HEK293 (cell line): ENCODE data around the gene VPS37C.

ENCODE experiments used
- CTCF ChIA-PET: fragments of 350-600 bp; formaldehyde crosslinking; extraction: SDS; loops from one replicate; lab custom pipeline; 2021; ENCODE audit warnings: antibody characterized with exemption; lab: Yijun Ruan, JAX
- POLR2A ChIA-PET: fragments of 300-600 bp; formaldehyde crosslinking; extraction: SDS; loops from one replicate; lab custom pipeline; 2020; ENCODE audit warnings: antibody characterized with exemption, inconsistent platforms; lab: Yijun Ruan, JAX
- H3K27ac ChIP-seq: fragments of 200-500 bp; sonication (Bioruptor generic); 2 replicates; pipeline ENCODE4 v1.5.1; 2014; ENCODE audit warnings: low read depth, low read length, control low read depth, inconsistent platforms; ENCODE audit errors: extremely low read depth
- H3K36me3 ChIP-seq, 2 experiments: fragments of 200-500 bp in 1 of 2; sonication (Bioruptor generic) in 1 of 2; 1 replicate in 1 of 2; 2 replicates in 1 of 2; pipeline ENCODE4 v1.5.1; 2014 to 2017; ENCODE audit warnings: inconsistent platforms in 2 of 2, low read length in 2 of 2; ENCODE audit not compliant: control insufficient read depth in 2 of 2, insufficient read depth in 1 of 2
- H3K4me1 ChIP-seq: fragments of 200-500 bp; sonication (Bioruptor generic); 2 replicates; pipeline ENCODE4 v1.5.1; 2014; ENCODE audit warnings: mild to moderate bottlenecking, low read length, inconsistent platforms; ENCODE audit not compliant: control insufficient read depth, insufficient read depth
- H3K4me3 ChIP-seq: 2 replicates; pipeline ENCODE4 v1.5.1; 2011; ENCODE audit warnings: low read depth, mild to moderate bottlenecking, control low read depth, low read length, moderate library complexity
- H3K9me3 ChIP-seq: fragments of 200-500 bp; sonication (Bioruptor generic); 2 replicates; pipeline ENCODE4 v1.5.1; 2014; ENCODE audit warnings: low read depth, low read length, inconsistent platforms; ENCODE audit not compliant: control insufficient read depth, insufficient read depth
- GLI2 ChIP-seq: fragments of 450-650 bp; formaldehyde crosslinking; IDR thresholded peaks from 2 replicates; pipeline ENCODE4; 2017; ENCODE audit warnings: missing biosample characterization, missing genetic modification characterization, low read depth, borderline replicate concordance
- MZF1 ChIP-seq: fragments of 450-650 bp; formaldehyde crosslinking; IDR thresholded peaks from 2 replicates; pipeline ENCODE4 v1.5.1; 2017; ENCODE audit warnings: missing biosample characterization, missing genetic modification characterization, borderline replicate concordance
- PRDM10 ChIP-seq: fragments of 450-650 bp; formaldehyde crosslinking; IDR thresholded peaks from 2 replicates; pipeline ENCODE4 v1.5.1; 2016; ENCODE audit warnings: missing biosample characterization, missing genetic modification characterization
- ZBTB20 ChIP-seq: fragments of 450-650 bp; formaldehyde crosslinking; IDR thresholded peaks from 2 replicates; pipeline ENCODE4 v1.5.1; 2016; ENCODE audit warnings: missing biosample characterization, missing genetic modification characterization
- ZBTB48 ChIP-seq: fragments of 450-650 bp; formaldehyde crosslinking; IDR thresholded peaks from 2 replicates; pipeline ENCODE4 v1.5.1; 2016; ENCODE audit warnings: missing biosample characterization, missing genetic modification characterization
- ZBTB7A ChIP-seq: fragments of 450-650 bp; formaldehyde crosslinking; IDR thresholded peaks from 2 replicates; pipeline ENCODE4 v1.5.1; 2016; ENCODE audit warnings: low read depth, missing biosample characterization, missing genetic modification characterization
- ZNF398 ChIP-seq: fragments of 450-650 bp; formaldehyde crosslinking; IDR thresholded peaks from 2 replicates; pipeline ENCODE4 v1.5.1; 2017; ENCODE audit warnings: missing biosample characterization, missing genetic modification characterization
- ZNF518A ChIP-seq: fragments of 450-650 bp; formaldehyde crosslinking; conservative IDR thresholded peaks from 2 replicates; pipeline ENCODE4 v1.5.1; 2016; ENCODE audit warnings: low read depth, missing biosample characterization, missing genetic modification characterization
- ZNF530 ChIP-seq: fragments of 450-650 bp; formaldehyde crosslinking; IDR thresholded peaks from 2 replicates; pipeline ENCODE4 v1.5.1; 2016; ENCODE audit warnings: low read depth, missing biosample characterization, missing genetic modification characterization
- ZNF623 ChIP-seq: fragments of 450-650 bp; formaldehyde crosslinking; IDR thresholded peaks from 2 replicates; pipeline ENCODE4 v1.5.1; 2016; ENCODE audit warnings: missing biosample characterization, missing genetic modification characterization
- ZNF660 ChIP-seq: fragments of 450-650 bp; IDR thresholded peaks from 2 replicates; pipeline ENCODE4 v1.5.1; 2018; ENCODE audit warnings: missing biosample characterization, mild to moderate bottlenecking, missing genetic modification characterization
- ZNF747 ChIP-seq: fragments of 450-650 bp; formaldehyde crosslinking; IDR thresholded peaks from 2 replicates; pipeline ENCODE4 v1.5.1; 2016; ENCODE audit warnings: missing biosample characterization, missing genetic modification characterization
- TF ChIP-seq, protein P1 (sequence below): fragments of 450-650 bp; formaldehyde crosslinking; IDR thresholded peaks from 2 replicates; pipeline ENCODE4 v1.5.1; 2016; ENCODE audit warnings: missing biosample characterization, missing genetic modification characterization

VPS37C gene

GRCh38 chr11:61134801-61135257 is 26.4 kb downstream of the VPS37C start:
- Histone ChIP-seq H3K4me3 (no peak overlapping the region), H3K4me1 (no peaks in the 10 kb centered on the region), H3K9me3 (no peaks in the 10 kb centered on the region), H3K27ac (no peak overlapping the region), H3K36me3 (peaks cover 0 to 32% of the 10 kb centered on the region in 2 experiments; a peak in 1 of 3 replicates)
- no peak for TF ChIP-seq PRDM10 (tag by site-specific recombination)
- TF ChIP-seq ZNF660 (tag by site-specific recombination) = no peak
- TF ChIP-seq ZNF398 = no peak
- no peak for TF ChIP-seq ZBTB48 (tag by site-specific recombination)
- TF ChIP-seq ZNF747 (tag by site-specific recombination) = no peak
- no peak for TF ChIP-seq ZNF530
- TF ChIP-seq ZBTB20 (tag by site-specific recombination) = no peak
- TF ChIP-seq, protein P1, sequence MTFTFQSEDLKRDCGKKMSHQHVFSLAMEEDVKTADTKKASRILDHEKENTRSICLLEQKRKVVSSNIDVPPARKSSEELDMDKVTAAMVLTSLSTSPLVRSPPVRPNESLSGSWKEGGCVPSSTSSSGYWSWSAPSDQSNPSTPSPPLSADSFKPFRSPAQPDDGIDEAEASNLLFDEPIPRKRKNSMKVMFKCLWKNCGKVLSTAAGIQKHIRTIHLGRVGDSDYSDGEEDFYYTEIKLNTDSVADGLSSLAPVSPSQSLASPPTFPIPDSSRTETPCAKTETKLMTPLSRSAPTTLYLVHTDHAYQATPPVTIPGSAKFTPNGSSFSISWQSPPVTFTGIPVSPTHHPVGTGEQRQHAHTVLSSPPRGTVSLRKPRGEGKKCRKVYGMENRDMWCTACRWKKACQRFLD (tag by site-specific recombination) = no peak
- no peak for TF ChIP-seq ZBTB7A (tag by site-specific recombination)
- no peak for TF ChIP-seq GLI2
- no peak for TF ChIP-seq ZNF518A
- no peak for TF ChIP-seq MZF1 (tag by site-specific recombination)
- POLR2A ChIA-PET = no interaction called here
- CTCF ChIA-PET = no interaction called here

DNA sequence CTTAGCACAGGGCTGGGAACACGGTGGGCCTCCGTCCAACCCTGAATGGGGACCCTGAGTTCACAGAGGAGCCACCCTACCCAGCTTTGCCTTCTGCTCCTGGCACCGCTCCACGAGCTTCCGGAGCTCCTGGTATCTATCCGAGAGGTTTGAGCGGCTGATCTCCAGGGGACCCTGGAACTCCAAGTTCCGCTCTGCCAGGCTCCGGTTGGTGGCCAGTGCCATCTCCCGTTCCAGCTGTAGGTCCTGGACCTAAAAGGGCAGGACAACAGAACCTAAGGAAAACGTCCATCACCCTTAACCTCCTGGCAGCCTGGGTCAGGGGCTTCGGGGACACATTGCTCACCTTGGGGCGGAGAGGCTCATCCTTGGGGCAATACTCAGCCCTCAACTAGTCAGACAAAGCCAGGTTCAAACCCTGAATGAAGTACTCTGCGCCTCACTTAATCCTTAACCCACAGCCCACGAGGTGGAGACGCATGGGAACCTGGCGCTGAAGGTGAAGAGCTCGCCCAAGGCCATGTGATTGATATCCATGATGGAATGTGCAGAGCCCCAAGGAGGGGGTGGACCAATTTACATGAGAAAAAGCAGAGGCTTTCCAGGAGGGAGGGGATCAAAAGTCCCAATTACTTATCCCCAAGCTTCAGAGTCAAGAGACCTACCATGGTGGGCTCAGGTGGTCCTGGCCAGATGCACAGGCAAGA is 27.1 kb downstream of the VPS37C start:
- TF ChIP-seq ZNF623 (tag by site-specific recombination) = no peak
- H3K4me3 ChIP-seq = no peak overlapping the region
- H3K27ac ChIP-seq = no peak overlapping the region
- POLR2A ChIA-PET = no interaction called here
- CTCF ChIA-PET = interaction anchor here (0.7 to 1.2 kb wide), 2 partner anchors 163 to 250 kb away, joined by 3 read pairs; no protein-coding TSS in a partner anchor
- no peaks in the 10 kb centered on the region for H3K9me3 ChIP-seq
- no peaks in the 10 kb centered on the region for H3K4me1 ChIP-seq
- H3K36me3 ChIP-seq = peaks cover 0 to 32% of the 10 kb centered on the region in 2 experiments; a peak in 1 of 3 replicates
